ENCODE results near the gene CENPA. TPM values are rescaled to one million over a fixed set of nuclear protein-coding genes. Genes with fewer than 3 reads are reported as not detected.
"Not testable (repeated sequence)": the region's sequence is repeated elsewhere in the genome, so short reads cannot be mapped to it uniquely, and the experiment has no call there.

Gene CENPA
- total and polyA plus RNA-seq, 12 donors, result 0.25 to 33.1 (median 2.9) TPM; not detected in 2

- DNase-seq (no peak), ATAC-seq (peak in 3 of 8 donors; percentile 1 to 34 (median 14))
- Histone ChIP-seq H3K27me3 (peaks cover 0 to 6% (median 0%) of the 10 kb centered on the region in 7 donors), H3K4me1 (peaks cover 0 to 18% (median 12%) of the 10 kb centered on the region in 9 donors), H3K27ac (peak overlapping the region in 1 of 10 donors; percentile 77), H3K4me3 (peak overlapping the region; percentile 54 to 94 (median 70)), H3K9me3 (peaks cover 0 to 9% (median 0%) of the 10 kb centered on the region in 11 donors), H3K36me3 (peaks cover 0 to 6% (median 0%) of the 10 kb centered on the region in 9 donors)
- 4% methylated on average over 52 to 55 of the region's 55 CpGs for WGBS, 2 donors
- no peak for TF ChIP-seq CTCF (IDR thresholded peaks at IDR 0.05)
- intact Hi-C loops (cut with DNase I), result loop anchor here in 1 of 10 donors (10.0 kb wide), 1 partner anchor 418 kb away; no protein-coding TSS in a partner anchor
These were observed 562 bp downstream of the CENPA start for GRCh38 chr2:26786207-26787028.

- intact Hi-C loops (cut with DNase I), result no loop called here
- H3K27ac ChIP-seq, result peak overlapping the region in 3 of 10 donors; percentile 30 to 48 (median 42)
- H3K36me3 ChIP-seq, result peaks cover 0 to 35% (median 0%) of the 10 kb centered on the region in 9 donors
- no peak for TF ChIP-seq CTCF (IDR thresholded peaks at IDR 0.05)
- peak overlapping the region in 1 of 10 donors; percentile 17 for H3K4me3 ChIP-seq
- H3K4me1 ChIP-seq, result peaks cover 0 to 4% (median 0%) of the 10 kb centered on the region in 9 donors
- DNase-seq (no peak), ATAC-seq (peak in 4 of 8 donors; percentile 47 to 64 (median 54))
- H3K9me3 ChIP-seq, result peaks cover 0 to 11% (median 0%) of the 10 kb centered on the region in 11 donors
- 58 to 67% methylated on average over 3 of the region's 3 CpGs for WGBS, 2 donors
- no peaks in the 10 kb centered on the region for H3K27me3 ChIP-seq
These were observed 6.9 kb downstream of the CENPA start for GRCh38 chr2:26792720-26793119.

- no peaks in the 10 kb centered on the region for H3K27me3 ChIP-seq
- 84 to 88% methylated on average over 3 of the region's 3 CpGs for WGBS, 2 donors
- peak overlapping the region in 2 of 10 donors; percentile 42 to 48 for H3K27ac ChIP-seq
- peaks cover 0 to 35% (median 0%) of the 10 kb centered on the region in 9 donors for H3K36me3 ChIP-seq
- no peak for TF ChIP-seq CTCF (IDR thresholded peaks at IDR 0.05)
- intact Hi-C loops (cut with DNase I), result no loop called here
- H3K9me3 ChIP-seq, result peaks cover 0 to 11% (median 0%) of the 10 kb centered on the region in 11 donors
- ATAC-seq, result no peak
- DNase-seq, result no peak
- peaks cover 0 to 4% (median 0%) of the 10 kb centered on the region in 9 donors for H3K4me1 ChIP-seq
- peak overlapping the region in 2 of 10 donors; percentile 7 to 17 for H3K4me3 ChIP-seq
These were observed 7.7 kb downstream of the CENPA start for GRCh38 chr2:26793518-26793917.

- ATAC-seq; H3K27ac ChIP-seq; intact Hi-C loops (cut with DNase I): not testable (repeated sequence)
These were observed 9.3 kb downstream of the CENPA start for GRCh38 chr2:26795135-26795534.

More at GRCh38 chr2:26795135-26795534, 9.3 kb downstream of the CENPA start:
- peaks cover 0 to 32% (median 0%) of the 10 kb centered on the region in 9 donors for H3K36me3 ChIP-seq
- H3K27me3 ChIP-seq, DNase-seq, H3K4me1 ChIP-seq, H3K4me3 ChIP-seq: not testable (repeated sequence)
- H3K9me3 ChIP-seq, result peaks cover 0 to 11% (median 0%) of the 10 kb centered on the region in 11 donors
- WGBS, 2 donors, result 95 to 98% methylated on average over 17 of the region's 17 CpGs
